ENCODE measurements around the gene NARS2.

DNA sequence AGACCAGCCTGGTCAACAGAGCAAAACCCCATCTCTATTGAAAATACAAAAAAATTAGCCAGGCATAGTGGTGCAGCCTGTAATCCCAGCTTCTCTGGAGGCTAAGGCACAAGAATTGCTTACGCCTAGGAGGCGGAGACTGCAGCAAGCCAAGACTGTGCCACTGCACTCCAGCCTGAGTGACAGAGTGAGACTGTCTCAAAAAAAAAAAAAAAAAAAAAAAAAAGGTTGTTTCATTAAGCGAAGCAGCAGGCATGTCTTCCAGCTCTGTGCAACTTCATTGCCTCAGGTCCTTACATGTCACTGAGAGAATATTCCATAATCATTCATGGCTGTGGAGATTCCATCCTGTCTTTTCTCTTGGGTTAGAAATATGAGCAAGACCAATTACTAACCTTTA, 174.0 kb downstream of the NARS2 start:
- TF ChIP-seq POLR2AphosphoS2 (IDR thresholded peaks at IDR 0.05; ENCODE audit: low read length) (no peak), NFYB (IDR thresholded peaks at IDR 0.05; ENCODE audit: extremely low read depth, insufficient read length) (no peak), MBD2 (IDR thresholded peaks at IDR 0.05; ENCODE audit: borderline replicate concordance, low read depth) (no peak), BACH1 (tag; IDR thresholded peaks at IDR 0.05) (no peak)
- TF ChIP-seq, protein P1, sequence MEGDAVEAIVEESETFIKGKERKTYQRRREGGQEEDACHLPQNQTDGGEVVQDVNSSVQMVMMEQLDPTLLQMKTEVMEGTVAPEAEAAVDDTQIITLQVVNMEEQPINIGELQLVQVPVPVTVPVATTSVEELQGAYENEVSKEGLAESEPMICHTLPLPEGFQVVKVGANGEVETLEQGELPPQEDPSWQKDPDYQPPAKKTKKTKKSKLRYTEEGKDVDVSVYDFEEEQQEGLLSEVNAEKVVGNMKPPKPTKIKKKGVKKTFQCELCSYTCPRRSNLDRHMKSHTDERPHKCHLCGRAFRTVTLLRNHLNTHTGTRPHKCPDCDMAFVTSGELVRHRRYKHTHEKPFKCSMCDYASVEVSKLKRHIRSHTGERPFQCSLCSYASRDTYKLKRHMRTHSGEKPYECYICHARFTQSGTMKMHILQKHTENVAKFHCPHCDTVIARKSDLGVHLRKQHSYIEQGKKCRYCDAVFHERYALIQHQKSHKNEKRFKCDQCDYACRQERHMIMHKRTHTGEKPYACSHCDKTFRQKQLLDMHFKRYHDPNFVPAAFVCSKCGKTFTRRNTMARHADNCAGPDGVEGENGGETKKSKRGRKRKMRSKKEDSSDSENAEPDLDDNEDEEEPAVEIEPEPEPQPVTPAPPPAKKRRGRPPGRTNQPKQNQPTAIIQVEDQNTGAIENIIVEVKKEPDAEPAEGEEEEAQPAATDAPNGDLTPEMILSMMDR (IDR thresholded peaks at IDR 0.05 in 2 of 3, conservative IDR thresholded peaks at IDR 0.05 in 1 of 3; ENCODE audit: insufficient read depth in 2 of 3, low read depth in 1 of 3, low read length in 3 of 3): no peak
- TF ChIP-seq, protein P2, sequence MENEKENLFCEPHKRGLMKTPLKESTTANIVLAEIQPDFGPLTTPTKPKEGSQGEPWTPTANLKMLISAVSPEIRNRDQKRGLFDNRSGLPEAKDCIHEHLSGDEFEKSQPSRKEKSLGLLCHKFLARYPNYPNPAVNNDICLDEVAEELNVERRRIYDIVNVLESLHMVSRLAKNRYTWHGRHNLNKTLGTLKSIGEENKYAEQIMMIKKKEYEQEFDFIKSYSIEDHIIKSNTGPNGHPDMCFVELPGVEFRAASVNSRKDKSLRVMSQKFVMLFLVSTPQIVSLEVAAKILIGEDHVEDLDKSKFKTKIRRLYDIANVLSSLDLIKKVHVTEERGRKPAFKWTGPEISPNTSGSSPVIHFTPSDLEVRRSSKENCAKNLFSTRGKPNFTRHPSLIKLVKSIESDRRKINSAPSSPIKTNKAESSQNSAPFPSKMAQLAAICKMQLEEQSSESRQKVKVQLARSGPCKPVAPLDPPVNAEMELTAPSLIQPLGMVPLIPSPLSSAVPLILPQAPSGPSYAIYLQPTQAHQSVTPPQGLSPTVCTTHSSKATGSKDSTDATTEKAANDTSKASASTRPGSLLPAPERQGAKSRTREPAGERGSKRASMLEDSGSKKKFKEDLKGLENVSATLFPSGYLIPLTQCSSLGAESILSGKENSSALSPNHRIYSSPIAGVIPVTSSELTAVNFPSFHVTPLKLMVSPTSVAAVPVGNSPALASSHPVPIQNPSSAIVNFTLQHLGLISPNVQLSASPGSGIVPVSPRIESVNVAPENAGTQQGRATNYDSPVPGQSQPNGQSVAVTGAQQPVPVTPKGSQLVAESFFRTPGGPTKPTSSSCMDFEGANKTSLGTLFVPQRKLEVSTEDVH (IDR thresholded peaks at IDR 0.05; ENCODE audit: low read depth, partially characterized antibody): no peak

All from K562 (cell line).